Measurements from ENCODE around the gene CMSS1.
"Not testable (repeated sequence)": the region's sequence is repeated elsewhere in the genome, so short reads cannot be mapped to it uniquely, and the experiment has no call there.

Gene CMSS1

DNA sequence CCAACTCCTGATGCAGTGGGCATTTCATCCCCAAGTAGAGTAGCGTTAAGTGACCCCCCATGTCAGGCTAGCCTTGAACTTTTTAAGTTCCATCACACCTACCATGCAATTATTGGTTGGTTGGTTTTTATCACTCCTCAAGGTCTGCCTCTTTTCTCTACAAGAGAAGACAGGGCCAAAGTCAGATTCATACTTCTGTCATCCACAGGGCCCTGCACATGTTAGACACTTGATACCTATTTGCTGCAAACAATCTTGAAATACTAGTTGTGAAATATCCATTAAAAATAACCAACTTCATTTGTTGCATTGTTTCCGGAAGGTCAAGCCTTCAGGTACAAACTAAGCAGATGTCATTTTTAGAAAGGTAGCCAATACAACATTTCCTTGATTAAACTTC is 1.2 kb downstream of the CMSS1 start:
- no peak for DNase-seq (ENCODE audit: low read depth)

DNA sequence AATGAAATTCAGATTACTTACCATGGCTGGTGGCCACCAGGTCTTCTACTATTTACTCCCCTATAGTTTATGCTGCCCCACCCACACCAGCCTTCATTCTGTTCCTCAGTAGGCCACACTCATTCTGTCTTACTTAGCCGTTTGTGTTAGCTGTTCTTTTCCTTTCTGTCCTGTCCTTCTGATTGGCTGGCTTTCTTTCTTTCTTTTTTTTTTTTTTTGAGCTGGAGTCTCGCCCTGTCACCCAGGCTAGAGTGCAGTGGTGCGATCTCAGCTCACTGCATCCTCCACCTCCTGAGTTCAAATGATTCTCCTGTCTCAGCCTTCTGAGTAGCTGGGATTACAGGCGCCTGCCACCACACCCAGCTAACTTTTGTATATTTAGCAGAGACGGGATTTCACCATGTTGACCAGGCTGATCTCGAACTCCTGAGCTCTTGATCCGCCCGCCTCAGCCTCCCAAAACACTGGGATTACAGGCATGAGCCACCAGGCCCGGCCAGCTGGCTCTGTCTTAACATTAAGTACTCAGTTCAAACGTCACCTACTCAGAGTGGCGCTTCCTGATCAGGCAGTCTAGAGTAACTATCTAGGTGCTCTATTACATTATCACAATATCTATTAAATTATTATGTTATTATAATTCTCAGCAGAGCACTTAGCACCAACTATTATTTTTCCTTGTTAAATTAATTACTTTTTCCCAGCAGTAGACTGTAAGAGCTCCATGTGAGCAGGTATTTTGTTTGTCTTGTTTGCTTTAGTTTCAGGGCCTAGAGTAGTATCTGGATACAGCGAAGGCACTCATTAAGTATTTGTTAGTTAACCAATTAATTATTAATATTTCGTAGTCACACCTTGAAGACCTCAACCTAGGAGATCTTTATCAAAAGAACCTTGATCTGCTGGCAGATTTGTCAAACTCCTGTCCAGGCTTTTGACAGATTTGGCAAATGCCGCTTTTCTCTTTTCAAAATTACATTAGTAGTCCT is 6.4 kb downstream of the CMSS1 start:
- no peak for DNase-seq (ENCODE audit: low read depth)

DNA sequence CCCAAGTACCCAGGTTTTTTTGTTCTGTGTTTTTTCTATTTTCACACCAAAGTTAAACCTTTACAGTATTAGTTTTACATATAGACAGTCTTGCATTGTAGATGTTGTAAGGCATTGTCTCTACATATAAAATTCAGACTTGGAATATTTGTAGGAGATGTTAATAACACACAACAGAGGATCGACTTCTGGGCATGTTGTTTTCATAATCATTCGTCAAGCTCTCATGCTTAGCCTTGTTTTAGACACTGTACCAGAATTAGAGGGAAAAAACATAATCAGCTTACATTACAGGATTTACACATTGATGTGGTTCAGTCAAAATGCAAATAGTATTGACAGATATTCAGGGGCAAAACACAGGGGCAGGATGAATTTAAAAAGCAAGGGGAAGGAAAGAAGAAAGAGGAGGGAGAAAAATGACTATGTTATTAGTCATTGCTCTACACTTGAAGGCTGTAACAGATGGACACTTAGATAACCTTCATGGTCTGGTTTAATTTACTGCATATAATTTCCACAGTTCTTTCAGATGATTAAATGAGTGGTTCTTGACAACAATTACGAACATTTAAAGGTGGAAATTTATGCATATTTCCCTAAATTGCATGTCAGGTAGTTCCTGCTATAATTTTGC is 7.5 kb downstream of the CMSS1 start:
- peak; percentile 77 for DNase-seq (ENCODE audit: low read depth)

DNA sequence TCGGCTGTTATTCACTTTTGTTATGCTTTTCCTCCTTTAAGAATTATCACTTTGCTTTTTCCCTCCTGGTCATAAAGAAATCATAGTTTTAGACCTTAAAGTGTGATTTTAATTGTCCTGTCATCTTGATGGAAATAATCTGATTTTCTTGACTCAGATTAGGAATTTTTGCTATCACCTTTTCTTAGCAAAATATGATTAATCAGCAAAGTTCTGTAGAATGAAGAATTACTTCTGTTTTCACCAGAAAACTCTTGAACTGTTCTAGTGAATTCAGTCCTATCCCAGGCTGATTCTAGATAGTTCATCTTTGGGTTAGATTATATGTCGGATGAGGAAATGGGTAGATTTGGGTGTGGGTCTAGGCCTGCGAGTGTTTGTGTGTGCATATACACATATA is 12.2 kb downstream of the CMSS1 start:
- no peak for DNase-seq (ENCODE audit: low read depth)

DNA sequence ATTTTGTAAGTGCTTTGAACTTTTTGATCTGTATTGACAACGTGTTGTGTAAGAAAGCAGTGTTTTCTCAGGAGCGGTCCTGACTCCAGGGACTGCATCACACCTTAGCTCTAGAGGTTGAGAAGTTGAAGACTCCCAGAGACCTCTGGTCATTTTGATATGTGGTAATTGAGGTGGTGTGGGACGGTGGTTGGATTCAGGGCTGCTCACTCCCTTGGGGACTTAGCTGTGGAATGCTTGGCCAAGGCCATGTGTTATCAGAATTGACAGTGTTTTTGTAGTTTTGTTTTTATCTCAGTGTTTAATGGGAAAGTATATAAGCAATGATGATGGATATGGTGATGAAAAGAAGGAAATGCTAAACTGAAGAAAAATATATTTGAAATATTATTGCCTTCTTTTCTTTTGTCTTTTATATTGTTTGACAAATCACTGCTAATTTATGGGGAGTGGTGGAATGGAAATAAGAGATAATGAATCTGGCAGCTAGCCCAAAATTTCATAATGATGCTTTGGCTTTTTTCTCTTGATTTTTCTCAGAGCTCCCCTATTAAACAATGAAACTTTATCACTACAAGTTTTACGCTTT is 16.0 kb downstream of the CMSS1 start:
- no peak for DNase-seq (ENCODE audit: low read depth)

DNA sequence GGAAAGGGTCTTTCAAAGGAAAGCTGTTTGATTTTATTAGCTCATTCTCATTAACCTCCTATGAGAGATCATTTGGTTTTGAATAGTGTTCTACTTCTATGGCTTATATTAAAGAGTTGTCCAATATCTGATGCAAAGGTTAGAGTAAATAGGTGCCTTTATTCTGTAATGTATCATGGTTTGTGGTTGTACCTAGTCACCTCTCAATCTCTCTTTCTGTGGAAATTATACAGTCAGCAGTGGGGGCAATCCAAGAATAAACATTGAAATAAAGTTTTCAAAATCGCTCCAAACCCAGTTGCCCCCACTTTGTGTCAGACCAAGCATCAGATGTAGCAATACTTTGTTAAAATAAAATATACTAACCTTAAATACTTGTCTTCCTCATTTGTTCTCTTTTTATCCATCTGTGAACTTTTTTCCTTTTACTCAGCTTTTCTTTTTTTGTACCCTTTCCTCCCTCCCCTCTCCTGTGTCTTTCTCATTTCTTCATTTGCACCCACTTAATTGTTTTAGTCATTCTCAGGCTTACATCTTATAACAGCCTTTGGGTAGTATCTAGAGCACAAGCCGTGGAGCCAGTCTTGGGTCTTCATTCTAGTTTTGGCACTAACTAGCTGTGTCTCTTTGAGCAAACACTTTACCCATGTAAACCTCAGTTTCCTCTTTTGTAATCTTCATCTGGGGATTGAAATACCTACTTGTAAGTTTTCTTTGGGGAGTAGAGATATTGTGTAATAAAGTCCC is 16.7 kb downstream of the CMSS1 start:
- DNase-seq (ENCODE audit: low read depth) = no peak

DNA sequence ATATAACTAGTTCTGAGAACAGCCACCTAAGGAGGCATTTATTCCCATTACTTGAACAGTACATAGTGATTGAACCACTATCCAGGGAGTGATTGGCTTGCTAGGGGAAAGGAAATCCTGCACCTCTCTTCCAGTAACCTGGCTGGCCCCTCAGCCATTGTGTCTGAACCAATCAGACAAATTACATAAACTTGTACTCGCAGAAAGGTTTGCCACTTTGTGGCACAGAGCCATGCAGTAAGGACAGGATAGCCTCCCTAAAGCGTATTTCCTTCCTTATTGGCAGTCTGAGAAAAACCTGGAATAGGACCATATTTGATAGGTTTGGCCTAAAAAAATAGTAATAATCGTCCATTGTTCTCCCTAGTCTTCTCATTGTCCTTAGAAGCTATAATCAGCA is 19.0 kb downstream of the CMSS1 start:
- DNase-seq (ENCODE audit: low read depth) = no peak

DNA sequence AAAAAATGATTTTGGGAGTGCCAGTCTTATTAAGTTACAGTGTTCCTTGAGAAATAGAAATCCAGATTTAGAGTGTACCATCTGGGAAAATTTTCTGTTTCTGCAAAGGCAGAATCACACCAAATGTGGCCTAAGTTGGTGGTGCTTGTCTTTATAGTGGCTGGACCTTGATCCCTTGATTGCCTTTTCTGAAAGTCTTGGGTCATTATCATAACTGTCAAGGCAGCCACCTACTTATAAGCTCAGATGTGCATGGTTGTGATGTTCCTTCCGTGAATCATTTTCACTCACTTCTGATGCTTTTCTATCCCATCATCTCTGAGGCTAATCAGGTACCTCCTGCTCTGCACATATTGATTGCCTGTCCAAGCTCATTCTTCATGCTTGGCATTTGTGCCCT is 20.1 kb downstream of the CMSS1 start:
- no peak for DNase-seq (ENCODE audit: low read depth)

DNA sequence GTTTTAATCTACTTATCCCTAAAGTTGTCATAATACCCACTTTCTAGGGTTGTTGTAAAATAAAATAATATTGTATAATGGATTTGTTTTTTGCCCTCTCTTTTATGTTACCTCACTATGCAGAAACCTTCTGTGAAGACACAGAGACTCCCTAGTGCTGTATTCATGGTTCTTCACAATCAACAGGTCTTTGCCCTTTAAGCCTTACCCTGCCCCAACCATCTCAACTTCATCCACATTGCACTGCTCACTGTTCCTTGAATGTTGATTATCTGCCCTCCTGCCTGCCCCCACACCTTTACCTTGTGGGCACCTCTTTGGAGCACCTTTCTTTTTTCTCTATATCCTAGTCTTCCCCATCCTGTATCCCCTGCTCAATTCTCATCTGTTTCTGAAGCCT is 21.1 kb downstream of the CMSS1 start:
- DNase-seq (ENCODE audit: low read depth) = no peak

DNA sequence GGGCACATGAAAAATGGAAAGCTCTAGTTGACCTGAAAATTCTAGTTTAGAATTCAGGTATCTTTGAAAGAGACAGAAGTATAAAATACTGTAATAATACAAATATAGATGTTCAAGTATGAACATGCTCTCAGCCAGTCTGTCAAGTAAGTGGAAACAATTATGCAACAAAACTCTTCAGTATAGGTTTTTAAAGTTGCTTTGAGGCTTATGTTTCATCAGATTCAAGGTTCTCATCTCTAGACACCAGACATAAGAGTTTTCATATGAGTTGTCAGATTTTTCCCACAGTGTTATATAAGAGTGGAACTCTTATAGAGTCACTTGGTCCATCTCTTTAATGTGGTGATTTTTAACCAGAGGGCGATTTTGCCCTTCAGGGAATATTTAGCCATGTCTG is 22.0 kb downstream of the CMSS1 start:
- DNase-seq (ENCODE audit: low read depth) = no peak

DNA sequence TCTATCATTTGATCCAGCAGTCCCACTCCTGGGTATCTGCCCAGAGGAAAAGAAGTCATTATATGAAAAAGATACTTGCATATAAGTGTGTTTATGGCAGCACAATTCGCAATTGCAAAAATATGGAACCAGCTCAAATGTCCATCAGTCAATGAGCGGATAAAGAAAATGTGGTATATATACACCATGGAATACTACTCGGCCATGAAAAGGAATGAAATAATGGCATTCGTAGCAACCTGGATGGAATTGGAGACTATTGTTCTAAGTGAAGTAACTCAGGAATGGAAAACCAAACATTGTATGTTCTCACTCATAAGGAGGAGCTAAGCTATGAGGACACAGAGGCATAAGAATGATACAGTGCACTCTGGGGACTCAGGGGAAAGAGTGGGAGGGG is 24.3 kb downstream of the CMSS1 start:
- not testable (repeated sequence) for DNase-seq (ENCODE audit: low read depth)

DNA sequence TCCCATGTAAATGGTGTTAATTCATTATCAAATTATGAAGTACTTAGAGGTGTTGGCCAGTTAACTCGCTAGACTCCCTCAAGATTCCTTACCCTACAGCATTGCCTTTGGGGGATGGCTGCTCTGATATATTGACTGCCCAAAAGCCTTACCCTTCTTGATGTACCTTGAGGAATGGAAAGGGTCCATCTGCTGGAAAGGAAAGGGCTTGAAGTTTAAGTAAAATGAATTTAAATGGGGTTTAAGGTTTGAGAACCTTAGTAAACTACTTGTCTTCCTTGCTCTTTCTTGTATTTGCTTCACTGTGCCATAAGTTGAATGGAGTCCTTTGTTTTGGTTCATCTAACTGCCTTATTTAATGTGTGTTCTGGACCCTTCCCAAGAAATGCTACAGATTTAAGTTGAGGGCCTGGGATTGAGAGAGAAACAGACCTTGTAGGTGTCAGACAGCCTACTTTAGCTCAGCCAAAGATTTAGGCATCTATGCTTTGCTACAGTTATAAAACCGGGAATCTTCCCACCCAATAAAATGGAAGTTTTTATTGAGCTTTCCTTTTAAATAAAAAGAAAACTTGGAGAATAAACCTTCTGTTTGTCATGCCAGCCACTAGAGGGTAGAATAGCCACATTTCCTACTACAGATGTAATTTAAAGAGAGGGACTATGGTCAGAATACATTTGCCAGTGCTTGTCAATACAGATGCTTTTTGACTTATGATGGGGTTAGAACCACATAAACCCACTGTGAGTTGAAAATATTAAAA is 25.3 kb downstream of the CMSS1 start:
- peak; percentile 76 for DNase-seq (ENCODE audit: low read depth)

DNA sequence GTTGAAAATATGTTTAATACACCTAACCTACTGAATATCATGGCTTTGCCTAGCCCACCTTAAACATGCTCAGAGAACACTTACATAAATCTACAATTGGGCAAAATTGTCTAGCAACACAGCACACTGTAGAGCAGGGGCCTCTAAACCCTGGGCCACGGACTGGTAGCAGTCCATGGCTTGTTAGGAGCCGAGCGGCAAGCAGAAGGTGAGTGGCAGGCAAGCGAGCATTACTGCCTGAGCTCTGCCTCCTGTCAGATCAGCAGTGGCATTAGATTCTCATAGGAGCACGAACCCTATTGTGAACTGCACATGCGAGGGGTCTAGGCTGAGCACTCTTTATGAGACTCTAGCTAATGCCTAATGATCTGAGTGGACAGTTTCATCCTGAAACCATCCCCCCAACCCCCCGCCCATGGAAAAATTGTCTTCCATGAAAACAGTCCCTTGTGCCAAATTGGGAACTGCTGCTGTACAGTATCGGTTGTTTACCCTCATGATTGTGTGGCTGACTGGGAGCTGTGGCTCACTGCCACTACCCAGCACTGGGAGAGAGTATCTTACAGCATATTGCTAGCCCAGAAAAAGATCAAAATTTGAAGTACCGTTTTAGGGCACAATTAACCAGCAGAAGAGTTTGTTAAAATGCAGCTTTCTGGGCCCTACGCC is 26.1 kb downstream of the CMSS1 start:
- DNase-seq (ENCODE audit: low read depth) = no peak

DNA sequence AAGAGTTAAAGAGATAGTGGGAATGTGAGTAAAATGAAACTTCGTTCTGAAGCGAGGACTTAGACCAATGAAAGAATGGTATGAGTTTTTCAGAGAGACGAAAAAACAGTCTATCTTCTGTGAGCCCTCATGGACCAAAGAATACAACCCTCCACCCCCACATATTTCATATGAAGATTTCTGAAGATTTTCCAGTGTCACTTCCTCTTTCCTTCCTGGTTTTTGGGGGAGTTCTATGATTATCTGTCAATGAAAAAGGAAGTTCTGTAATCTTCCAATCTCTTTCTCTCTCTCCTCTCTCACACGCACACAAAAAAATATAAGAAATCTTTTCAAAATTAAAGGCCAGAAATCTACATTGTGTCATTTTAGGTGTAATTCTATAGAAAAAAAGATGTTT is 27.7 kb downstream of the CMSS1 start:
- DNase-seq (ENCODE audit: low read depth) = no peak

DNA sequence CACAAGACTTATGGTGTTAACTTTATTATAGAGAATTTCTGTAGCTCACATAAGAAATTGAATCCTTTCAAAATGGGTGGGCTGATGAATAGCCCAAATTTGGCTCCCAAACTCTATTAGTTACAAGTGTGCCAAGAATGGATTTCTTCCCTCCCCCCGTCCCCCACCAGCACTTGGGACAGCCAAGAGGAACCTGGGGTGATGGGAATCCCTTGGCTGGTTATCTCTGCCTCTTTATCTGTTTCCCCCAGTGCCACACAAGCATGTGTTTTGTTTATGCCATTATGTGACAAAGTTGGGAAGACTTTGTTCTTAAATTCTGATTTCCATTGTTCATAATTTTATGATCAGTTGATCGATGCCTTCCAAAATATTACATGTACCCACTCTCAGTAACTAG is 28.3 kb downstream of the CMSS1 start:
- no peak for DNase-seq (ENCODE audit: low read depth)

DNA sequence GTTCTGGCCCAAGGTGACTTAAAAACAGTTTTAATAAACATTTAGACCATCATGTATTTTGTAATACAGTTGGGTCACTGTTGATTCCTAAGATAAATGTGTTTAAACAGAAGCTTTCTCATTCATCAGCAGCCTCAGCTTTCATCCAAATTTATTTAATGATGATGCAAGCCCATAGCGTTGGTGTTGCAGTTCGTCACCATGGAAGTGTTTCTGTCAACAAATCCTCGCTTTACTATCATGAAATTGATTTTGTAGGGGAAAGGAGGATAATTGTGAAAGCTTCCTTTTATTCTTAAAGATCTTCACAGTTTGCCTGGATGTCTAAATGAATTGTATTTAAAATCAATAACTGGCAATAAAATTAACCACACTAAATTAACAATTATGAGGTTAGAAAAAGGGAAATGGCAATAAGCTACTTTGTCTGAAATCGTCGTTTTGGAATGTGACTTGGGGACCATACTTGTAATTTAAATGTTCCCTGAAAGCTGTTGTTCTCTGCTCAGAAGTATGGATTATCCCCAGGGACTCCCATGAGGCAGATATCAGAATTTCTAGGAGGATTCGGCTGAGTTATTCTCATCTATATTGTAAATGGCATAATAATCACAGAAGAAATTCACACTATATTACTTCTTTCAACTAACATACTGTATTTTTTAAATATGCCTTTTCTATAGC is 29.0 kb downstream of the CMSS1 start:
- no peak for DNase-seq (ENCODE audit: low read depth)

DNA sequence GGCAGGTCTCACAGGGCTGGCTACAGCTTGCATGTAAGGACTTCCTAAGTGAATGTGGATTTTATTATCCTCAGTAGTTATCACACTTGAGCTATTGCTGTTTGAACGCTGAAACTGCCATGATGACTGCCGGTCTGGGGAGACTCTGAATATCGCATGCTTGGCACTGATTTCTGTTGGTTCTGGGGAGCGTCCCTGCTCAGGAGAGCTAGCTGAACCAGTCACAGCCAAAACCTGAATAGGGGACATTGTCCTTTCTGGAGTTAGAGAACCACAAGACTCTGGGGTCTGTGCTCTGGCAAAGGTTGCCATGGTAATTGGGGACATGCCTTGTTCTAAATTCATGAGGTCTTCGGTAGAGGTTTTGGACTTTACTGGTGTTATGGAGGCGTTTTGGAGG is 30.8 kb downstream of the CMSS1 start:
- DNase-seq (ENCODE audit: low read depth) = no peak

DNA sequence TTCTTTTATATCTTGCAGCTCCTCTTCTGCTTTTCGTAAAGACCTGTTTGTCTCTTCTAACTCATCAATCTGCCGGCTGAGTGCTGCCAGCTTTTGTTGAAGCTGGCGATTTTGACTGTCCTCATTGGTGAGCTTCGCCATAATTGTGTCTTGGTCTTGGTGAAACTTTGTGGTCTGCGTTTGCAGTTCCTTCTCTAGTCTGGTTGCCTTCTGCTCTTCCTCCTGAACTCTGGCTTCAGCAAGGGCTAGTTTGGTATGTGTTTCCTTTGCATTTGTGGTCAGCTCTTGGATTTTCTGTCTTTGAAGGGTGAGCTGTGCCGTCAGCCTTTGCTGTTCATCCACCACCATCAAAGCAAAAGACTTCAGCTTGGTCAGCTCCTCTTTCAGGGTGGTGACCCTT is 32.9 kb downstream of the CMSS1 start:
- no peak for DNase-seq (ENCODE audit: low read depth)

DNA sequence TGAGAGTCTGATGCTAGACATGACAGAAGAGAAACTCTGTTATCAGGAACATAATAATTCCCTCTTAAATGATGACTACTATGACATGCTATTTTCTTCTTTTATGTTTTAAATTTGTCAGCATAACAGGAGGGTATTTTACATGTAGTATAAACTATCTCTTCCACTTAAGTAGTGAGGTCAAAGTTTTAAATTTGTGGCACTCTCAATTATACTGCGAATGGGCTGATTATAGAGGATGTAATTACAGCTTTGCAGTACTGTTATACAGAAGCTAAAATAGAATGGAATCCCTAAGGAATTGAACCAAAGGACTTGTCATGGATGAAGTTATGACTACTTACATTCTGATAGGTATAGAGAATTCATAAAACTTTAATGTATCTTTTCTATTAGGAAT is 34.3 kb downstream of the CMSS1 start:
- no peak for DNase-seq (ENCODE audit: low read depth)

DNA sequence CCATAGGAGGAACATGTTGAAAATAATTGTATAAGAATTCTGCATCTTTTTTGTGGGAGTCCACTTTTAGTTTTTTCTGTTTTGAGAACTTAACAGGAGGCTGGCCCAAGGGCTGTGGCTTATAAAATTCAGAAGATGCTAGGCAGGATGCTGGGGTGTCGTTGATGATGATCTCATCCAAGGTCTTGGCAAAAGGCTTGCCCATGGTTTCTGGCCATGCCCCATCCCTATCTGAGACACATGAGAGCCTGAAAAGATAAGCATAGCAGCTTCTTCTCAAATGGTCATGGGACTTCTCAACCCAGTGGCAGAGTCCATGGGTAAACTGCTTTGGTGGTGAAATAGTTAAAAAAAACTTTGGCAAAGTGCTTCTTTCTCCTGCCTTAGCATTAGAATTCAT is 35.2 kb downstream of the CMSS1 start:
- peak; percentile 37 for DNase-seq (ENCODE audit: low read depth)

Data from ELR (cell line).